Renal cortex interstitium (tissue), 11 donors: Measurements from ENCODE around the gene TCF3. TPM values are rescaled to one million over a fixed set of nuclear protein-coding genes. Genes with fewer than 3 reads are reported as not detected.
"Not testable (repeated sequence)": the region's sequence is repeated elsewhere in the genome, so short reads cannot be mapped to it uniquely, and the experiment has no call there.

Experiments
- DNase-seq, 11 donors: peaks; one replicate each; pipeline ENCODE4 v3.0.0-alpha.2; 2013; ENCODE audit warnings: low read depth in 9 of 11, low spot score in 4 of 11; ENCODE audit errors: extremely low read depth in 1 of 11
- polyA plus RNA-seq, 3 donors: library from polyadenylated mRNA; unstranded; fragments of 120-200 nt; gene quantifications; one replicate each; pipeline ENCODE4 v1.2.1, GENCODE V29; 2013; ENCODE audit not compliant: insufficient read length in 3 of 3

The TCF3 gene
- polyA plus RNA-seq, 3 donors: 90.7 to 131 (median 105) TPM

GRCh38 chr19:1640893-1641448 lies 11.4 kb downstream of the TCF3 start:
- not testable (repeated sequence) for DNase-seq

- no peak for DNase-seq
Observed at GRCh38 chr19:1636325-1637236, 15.8 kb downstream of the TCF3 start.

- no peak for DNase-seq
Observed at GRCh38 chr19:1634938-1635243, 17.5 kb downstream of the TCF3 start.

- DNase-seq: no peak
Observed at GRCh38 chr19:1634242-1634937, 18.0 kb downstream of the TCF3 start.

- no peak for DNase-seq
Observed at GRCh38 chr19:1633269-1633826, 19.1 kb downstream of the TCF3 start.

- DNase-seq: no peak
Observed at GRCh38 chr19:1632462-1633268, 19.8 kb downstream of the TCF3 start.

GRCh38 chr19:1631557-1632100 lies 20.8 kb downstream of the TCF3 start:
- no peak for DNase-seq

- DNase-seq: no peak
Observed at GRCh38 chr19:1630811-1631210, 21.6 kb downstream of the TCF3 start.

- no peak for DNase-seq
Observed at GRCh38 chr19:1630012-1630411, 22.4 kb downstream of the TCF3 start.

GRCh38 chr19:1629256-1629808 lies 23.1 kb downstream of the TCF3 start:
- no peak for DNase-seq

- DNase-seq: no peak
Observed at GRCh38 chr19:1627194-1627593, 25.2 kb downstream of the TCF3 start.

GRCh38 chr19:1626417-1627010 lies 25.9 kb downstream of the TCF3 start:
- no peak for DNase-seq

- peak in 9 of 11 donors; percentile 13 to 38 (median 35) for DNase-seq
Observed at GRCh38 chr19:1624458-1624857, 28.0 kb downstream of the TCF3 start.

- no peak for DNase-seq
Observed at GRCh38 chr19:1622541-1622940, 29.9 kb downstream of the TCF3 start.

- DNase-seq: no peak
Observed at GRCh38 chr19:1622007-1622406, 30.4 kb downstream of the TCF3 start.

- DNase-seq: no peak
Observed at GRCh38 chr19:1621574-1621973, 30.8 kb downstream of the TCF3 start.

GRCh38 chr19:1621021-1621420 lies 31.4 kb downstream of the TCF3 start:
- DNase-seq: no peak

GRCh38 chr19:1620502-1620901 lies 31.9 kb downstream of the TCF3 start:
- no peak for DNase-seq
